LNCAP (cell line): Measurements from ENCODE around the gene NT5DC2.

Source experiments
- TF ChIP-seq, protein P1 (sequence below): fragments of 450-650 bp; IDR thresholded peaks from 2 replicates; pipeline ENCODE4 v1.5.1; 2017; ENCODE audit warnings: mild to moderate bottlenecking

The NT5DC2 gene

DNA sequence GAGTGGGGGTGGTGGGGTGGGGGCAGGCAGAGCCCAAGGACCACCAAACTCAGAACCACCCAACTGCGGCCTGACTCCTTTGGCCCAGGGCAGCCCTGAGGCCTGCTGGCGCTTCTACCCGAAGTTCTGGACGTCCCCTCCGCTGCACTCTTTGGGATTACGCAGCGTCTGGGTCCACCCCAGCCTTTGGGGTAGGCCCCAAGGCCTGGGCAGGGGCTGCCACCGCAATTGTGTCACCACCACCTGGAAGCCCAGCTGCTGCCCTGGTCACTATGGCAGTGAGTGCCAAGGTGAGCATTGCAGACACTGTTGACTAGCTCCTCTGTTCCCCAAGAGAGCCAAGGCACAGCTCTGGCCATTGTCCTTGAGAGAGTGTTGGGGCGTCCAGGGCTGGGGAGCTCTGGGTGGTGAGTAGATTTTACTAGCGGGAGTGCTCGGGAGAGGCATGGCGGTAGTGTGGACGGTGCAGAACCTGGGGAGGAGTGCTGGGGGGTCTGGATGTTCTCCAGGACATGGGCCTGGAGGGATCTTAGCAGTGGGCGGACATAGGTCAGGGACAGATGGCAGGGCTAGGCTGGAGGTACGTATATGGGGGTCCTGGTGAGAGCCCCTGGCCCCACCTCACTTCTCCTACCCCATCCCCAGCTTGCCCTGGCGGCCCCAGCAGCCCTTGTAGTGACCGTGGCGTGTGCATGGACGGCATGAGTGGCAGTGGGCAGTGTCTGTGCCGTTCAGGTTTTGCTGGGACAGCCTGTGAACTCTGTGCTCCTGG, 12.8 kb downstream of the NT5DC2 start:
- TF ChIP-seq, protein P1, sequence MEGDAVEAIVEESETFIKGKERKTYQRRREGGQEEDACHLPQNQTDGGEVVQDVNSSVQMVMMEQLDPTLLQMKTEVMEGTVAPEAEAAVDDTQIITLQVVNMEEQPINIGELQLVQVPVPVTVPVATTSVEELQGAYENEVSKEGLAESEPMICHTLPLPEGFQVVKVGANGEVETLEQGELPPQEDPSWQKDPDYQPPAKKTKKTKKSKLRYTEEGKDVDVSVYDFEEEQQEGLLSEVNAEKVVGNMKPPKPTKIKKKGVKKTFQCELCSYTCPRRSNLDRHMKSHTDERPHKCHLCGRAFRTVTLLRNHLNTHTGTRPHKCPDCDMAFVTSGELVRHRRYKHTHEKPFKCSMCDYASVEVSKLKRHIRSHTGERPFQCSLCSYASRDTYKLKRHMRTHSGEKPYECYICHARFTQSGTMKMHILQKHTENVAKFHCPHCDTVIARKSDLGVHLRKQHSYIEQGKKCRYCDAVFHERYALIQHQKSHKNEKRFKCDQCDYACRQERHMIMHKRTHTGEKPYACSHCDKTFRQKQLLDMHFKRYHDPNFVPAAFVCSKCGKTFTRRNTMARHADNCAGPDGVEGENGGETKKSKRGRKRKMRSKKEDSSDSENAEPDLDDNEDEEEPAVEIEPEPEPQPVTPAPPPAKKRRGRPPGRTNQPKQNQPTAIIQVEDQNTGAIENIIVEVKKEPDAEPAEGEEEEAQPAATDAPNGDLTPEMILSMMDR: no peak

DNA sequence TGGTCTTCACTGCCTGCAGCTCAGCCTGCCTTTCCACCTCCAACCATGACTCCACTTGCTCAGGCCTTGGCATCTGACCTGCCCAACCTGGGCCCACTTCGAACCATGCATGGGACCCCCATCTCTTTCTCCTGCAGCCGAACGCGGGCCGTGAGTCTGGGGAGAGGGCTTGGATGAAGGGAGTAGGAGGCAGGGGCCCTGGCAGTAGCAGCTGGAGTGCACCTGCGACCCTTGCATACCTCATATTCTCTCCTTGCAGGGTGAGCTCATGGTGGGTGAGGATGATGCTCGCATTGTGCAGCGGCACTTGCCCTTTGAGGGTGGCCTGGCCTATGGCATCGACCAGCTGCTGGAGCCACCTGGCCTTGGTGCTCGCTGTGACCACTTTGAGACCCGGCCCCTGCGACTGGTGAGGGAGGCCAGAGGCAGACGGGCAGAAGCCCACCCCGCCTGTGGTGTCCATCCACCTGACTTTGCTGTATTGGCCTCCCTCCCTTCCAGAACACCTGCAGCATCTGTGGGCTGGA, 13.5 kb downstream of the NT5DC2 start:
- TF ChIP-seq, protein P1: no peak

DNA sequence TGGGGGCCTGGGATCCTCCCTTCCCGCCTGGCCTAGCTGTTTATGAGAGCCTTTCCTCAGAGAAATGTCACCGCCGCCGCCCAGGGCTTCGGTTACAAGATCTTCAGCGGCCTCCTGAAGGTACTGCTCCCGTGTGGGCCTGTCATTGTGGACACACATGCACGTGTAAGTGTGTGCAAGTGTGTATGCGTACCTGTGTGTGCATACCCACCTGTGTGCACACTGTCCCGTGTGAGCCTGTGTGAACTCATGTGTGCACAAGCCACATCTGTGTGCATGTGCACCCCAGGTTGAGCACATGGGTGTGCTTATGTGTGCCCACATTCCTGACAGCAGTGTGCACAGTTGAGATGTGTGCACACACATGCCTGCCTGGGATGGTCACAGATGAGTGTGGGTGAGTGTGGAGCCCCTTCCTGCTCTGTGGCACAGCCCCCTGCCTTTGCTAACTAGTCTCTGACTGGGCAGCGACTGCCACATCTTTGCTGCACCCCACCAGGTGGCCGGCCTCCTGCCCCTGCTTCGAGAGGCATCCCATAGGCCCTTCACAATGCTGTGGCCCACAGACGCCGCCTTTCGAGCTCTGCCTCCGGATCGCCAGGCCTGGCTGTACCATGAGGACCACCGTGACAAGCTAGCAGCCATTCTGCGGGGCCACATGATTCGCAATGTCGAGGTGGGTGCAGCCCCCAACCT, 14.1 kb downstream of the NT5DC2 start:
- TF ChIP-seq, protein P1: no peak

DNA sequence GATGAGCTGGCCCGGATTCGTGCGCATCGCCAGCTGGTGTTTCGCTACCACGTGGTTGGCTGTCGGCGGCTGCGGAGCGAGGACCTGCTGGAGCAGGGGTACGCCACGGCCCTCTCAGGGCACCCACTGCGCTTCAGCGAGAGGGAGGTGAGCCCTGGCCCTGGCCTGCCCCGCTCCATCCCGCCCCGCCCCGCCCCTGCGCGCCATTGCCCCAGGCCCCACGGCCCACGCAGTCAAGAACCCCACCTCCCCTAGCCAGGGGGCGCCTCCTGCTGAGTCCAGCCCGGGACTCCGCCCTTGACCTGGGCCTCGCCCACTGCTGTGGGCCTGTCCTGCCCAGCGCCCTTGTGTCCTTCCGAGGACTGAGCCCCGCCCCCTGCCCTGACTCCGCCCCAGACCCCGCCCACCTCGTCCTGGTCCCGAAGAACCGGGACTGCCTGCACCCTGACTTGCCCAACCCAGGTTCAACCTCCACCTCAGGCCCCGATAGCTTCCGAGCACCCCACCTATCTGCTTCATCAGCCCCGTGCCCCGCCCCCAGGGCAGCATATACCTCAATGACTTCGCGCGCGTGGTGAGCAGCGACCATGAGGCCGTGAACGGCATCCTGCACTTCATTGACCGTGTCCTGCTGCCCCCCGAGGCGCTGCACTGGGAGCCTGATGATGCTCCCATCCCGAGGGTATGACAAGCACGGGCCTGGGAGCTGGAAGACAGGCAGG, 14.8 kb downstream of the NT5DC2 start:
- TF ChIP-seq, protein P1: no peak

DNA sequence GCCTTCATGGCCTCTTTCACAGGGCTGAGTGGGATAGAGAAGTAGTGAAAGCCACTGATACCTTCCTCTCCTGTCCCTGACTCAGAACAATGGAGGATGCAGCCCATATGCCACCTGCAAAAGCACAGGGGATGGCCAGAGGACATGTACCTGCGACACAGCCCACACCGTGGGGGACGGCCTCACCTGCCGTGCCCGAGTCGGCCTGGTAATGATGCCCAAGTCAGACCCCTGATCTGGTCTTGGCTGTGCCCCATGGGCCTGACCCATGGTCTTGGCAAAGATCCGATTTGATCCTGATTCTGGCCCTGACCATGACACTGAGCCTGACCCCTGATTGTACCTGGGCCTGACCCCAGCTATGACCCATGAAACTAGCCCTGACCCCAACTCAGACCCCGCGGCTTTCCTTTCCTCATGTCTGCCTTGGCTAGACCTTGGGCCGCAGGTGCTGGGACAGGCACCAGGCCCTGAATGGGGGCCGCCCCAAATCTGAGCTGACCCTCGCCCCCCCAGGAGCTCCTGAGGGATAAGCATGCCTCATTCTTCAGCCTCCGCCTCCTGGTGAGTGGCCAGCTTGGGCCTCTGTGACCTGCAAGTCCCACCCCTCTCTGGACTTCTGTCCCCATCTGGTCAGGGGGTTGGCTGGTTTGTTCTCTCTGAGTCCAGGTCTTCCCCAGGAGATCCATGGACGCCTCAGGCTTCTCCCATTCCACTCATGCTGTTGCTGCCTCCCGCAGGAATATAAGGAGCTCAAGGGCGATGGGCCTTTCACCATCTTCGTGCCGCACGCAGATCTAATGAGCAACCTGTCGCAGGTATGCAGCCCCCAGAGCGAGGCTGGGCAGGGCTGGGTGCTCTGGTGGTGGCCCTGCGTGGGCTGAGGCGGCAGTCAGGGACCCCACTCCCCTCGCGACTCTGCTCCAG, 15.6 kb downstream of the NT5DC2 start:
- TF ChIP-seq, protein P1: no peak

DNA sequence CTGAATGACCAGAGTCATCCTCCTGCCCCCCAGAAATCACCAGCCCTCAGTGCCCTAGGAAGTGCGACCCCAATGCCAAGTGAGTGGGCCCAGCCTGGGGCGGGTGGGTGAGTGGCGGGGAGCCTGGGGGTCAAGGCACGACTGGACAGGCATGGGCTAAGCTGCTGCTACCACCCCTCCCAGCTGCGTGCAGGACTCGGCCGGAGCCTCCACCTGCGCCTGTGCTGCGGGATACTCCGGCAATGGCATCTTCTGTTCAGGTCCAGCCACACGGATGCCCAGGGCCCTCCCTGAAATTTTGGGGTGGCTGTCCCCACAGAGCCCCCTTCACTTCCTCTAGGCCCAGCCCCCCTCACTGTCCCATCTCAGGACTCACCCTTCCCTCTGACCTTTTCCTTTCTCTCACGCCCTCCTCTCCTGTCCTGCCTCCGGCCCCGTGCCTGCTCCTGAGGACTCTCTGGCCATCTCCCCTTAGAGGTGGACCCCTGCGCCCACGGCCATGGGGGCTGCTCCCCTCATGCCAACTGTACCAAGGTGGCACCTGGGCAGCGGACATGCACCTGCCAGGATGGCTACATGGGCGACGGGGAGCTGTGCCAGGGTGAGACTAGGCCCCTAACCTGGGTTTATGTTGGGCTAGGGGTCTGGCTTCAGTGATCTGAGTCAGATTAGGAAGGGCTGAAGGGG, 17.0 kb downstream of the NT5DC2 start:
- TF ChIP-seq, protein P1: no peak
